LNCaP clone FGC (cell line): ENCODE measurements around the gene MLLT3.

Experiments used
- DNase-seq: peaks from one replicate; pipeline ENCODE4 v3.0.0-alpha.2; 2011; ENCODE audit warnings: low read depth
- H3K4me3 ChIP-seq: 2 replicates; pipeline ENCODE4 v1.5.1; 2011; ENCODE audit warnings: mild to moderate bottlenecking, low read depth, low read length, control low read depth
- TF ChIP-seq, protein P1 (sequence below): IDR thresholded peaks from 2 replicates; pipeline ENCODE4 v1.5.1; 2012; ENCODE audit warnings: mild to moderate bottlenecking; ENCODE audit not compliant: control insufficient read depth, insufficient read depth; ENCODE audit errors: extremely low read depth

MLLT3 gene

DNA sequence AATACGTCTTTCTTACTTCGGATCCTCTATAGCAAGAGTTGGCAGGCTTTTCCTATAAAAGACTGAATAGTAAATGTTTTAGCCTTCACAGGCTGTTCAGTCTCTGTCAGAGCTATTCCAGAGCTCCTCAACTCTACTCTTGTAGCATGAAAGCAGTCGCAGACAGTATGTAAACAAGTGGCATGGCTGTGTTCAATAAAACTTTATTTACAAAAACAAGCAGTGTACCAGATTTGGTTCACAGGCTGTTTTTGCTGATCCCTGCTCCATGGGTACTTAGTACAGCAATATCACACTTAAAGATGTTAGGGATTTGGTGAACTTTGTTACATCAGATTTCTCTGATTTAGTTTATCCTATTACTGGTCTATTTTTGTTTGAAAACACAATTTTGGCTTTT, 235.2 kb downstream of the MLLT3 start:
- no peak for DNase-seq
- H3K4me3 ChIP-seq, result no peak overlapping the region
- TF ChIP-seq, protein P1, sequence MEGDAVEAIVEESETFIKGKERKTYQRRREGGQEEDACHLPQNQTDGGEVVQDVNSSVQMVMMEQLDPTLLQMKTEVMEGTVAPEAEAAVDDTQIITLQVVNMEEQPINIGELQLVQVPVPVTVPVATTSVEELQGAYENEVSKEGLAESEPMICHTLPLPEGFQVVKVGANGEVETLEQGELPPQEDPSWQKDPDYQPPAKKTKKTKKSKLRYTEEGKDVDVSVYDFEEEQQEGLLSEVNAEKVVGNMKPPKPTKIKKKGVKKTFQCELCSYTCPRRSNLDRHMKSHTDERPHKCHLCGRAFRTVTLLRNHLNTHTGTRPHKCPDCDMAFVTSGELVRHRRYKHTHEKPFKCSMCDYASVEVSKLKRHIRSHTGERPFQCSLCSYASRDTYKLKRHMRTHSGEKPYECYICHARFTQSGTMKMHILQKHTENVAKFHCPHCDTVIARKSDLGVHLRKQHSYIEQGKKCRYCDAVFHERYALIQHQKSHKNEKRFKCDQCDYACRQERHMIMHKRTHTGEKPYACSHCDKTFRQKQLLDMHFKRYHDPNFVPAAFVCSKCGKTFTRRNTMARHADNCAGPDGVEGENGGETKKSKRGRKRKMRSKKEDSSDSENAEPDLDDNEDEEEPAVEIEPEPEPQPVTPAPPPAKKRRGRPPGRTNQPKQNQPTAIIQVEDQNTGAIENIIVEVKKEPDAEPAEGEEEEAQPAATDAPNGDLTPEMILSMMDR, result no peak

DNA sequence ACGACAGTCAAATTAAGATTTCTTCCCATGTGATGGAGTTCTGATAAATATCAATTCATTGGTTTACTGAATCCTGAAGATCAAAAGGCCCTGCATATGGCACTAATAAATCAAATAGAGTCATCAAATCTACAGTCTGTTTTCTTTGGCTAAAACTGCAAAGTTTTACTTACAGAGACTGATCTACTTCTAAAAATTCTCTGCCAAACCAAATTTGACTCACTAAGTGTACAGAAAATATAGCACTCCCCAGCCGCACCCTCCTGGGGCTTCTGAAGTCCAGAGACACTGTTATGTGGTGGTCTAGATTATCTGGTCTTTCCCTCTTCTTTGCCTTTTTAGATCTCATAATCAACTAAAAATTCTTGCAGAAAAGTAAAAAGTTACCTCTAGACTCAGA, 237.7 kb downstream of the MLLT3 start:
- TF ChIP-seq, protein P1, result no peak
- no peak overlapping the region for H3K4me3 ChIP-seq
- DNase-seq, result no peak

DNA sequence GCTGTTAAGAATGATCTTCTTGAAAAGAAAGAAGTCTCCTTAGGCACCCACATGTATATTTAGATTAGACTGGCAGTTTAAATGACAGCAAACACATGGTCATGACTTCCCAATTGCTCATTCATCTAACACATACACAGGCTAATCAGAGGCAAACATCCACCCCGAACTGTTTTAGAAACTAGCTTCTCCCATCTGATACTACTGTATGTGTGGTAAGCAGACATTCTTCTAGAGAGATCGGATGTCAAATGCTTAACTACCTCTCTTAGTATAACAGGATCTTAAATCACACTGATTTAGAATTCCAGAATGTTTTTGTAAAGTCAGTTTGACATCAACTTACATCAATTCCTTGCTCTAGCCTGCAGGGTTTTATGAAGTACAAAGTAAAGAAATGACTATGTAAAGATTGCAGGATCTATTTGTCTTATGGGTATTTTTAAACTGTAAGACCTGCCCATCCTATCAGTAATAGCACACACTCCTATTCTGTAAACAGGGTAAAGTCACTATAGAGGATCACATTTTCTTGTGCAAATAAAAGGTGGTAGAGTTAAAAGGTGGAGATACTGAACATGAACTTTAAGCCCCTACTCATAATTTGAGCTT, 239.7 kb downstream of the MLLT3 start:
- H3K4me3 ChIP-seq, result no peak overlapping the region
- TF ChIP-seq, protein P1, result no peak
- peak; percentile 47 for DNase-seq

GRCh38 chr9:20380546-20380945, 241.8 kb downstream of the MLLT3 start:
- DNase-seq, result no peak
- TF ChIP-seq, protein P1, result no peak
- no peak overlapping the region for H3K4me3 ChIP-seq

DNA sequence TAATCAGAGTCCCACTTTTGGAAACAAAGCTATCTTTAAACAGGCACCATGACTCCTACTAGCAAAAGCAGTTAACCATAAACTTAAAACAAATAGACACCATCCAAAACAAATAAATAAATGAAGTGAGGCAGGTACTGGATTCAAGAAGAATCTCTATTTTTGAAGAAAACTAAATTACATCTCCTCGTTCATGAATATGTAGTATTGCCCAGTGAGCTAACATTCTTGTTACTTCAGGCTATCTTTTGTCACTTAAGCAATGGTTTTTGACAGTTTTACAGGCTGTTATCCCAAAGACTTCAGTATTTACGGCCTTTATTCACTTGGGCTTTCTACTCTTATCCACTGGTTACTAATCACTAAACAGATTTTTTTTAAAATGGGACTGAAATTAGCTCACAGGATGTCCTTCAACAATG, 242.5 kb downstream of the MLLT3 start:
- TF ChIP-seq, protein P1, result no peak
- no peak overlapping the region for H3K4me3 ChIP-seq
- no peak for DNase-seq

- no peak overlapping the region for H3K4me3 ChIP-seq
- DNase-seq, result no peak
- TF ChIP-seq, protein P1, result no peak
Observed at GRCh38 chr9:20378851-20379250, 243.4 kb downstream of the MLLT3 start.

DNA sequence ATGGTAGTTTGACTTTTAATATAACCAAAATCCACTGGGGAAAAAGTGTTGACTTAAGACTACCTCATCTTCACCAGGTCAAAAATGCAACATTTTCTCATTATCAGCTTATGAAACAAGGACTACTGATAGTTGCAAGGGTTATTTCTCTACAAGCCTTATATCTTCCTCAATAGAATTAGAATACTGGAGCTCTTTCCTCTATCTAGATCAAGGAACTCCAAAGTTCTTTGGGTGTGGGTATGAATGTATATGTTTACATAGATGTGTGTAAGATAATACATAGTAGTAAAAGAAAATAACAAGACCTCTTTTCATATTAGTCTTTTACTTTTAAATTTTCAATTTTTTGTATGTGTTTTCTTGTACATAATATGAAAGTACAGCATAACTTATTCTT, 244.5 kb downstream of the MLLT3 start:
- DNase-seq, result no peak
- TF ChIP-seq, protein P1, result no peak
- H3K4me3 ChIP-seq, result no peak overlapping the region
